Measurements from ENCODE around the gene MUC20. TPM values are rescaled to one million over a fixed set of nuclear protein-coding genes. Genes with fewer than 3 reads are reported as not detected.
"Not testable (repeated sequence)": the region's sequence is repeated elsewhere in the genome, so short reads cannot be mapped to it uniquely, and the experiment has no call there.

The MUC20 gene
- total and polyA plus RNA-seq, 3 donors from 2014 or later, result 10.3 to 16.2 (median 13.8) TPM

GRCh38 chr3:195717852-195718476 is 2.8 kb upstream of the MUC20 start:
- Histone ChIP-seq H3K27ac (no peak overlapping the region), H3K36me3 (ENCODE audit: low read depth, missing control alignments) (no peaks in the 10 kb centered on the region), H3K27me3 (no peaks in the 10 kb centered on the region), H3K4me3 (no peak overlapping the region), H3K4me1 (no peaks in the 10 kb centered on the region), H3K9me3 (no peaks in the 10 kb centered on the region)
- intact Hi-C loops (cut with DNase I; ENCODE audit: low total_unique reads), result no loop called here
- TF ChIP-seq POLR2A (IDR thresholded peaks at IDR 0.05), result no peak
- TF ChIP-seq, protein P1, sequence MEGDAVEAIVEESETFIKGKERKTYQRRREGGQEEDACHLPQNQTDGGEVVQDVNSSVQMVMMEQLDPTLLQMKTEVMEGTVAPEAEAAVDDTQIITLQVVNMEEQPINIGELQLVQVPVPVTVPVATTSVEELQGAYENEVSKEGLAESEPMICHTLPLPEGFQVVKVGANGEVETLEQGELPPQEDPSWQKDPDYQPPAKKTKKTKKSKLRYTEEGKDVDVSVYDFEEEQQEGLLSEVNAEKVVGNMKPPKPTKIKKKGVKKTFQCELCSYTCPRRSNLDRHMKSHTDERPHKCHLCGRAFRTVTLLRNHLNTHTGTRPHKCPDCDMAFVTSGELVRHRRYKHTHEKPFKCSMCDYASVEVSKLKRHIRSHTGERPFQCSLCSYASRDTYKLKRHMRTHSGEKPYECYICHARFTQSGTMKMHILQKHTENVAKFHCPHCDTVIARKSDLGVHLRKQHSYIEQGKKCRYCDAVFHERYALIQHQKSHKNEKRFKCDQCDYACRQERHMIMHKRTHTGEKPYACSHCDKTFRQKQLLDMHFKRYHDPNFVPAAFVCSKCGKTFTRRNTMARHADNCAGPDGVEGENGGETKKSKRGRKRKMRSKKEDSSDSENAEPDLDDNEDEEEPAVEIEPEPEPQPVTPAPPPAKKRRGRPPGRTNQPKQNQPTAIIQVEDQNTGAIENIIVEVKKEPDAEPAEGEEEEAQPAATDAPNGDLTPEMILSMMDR (IDR thresholded peaks at IDR 0.05), result no peak
- no peak for DNase-seq
- WGBS, 2 donors, result 71 to 77% methylated on average over 5 of the region's 5 CpGs

GRCh38 chr3:195718477-195718984 is 2.2 kb upstream of the MUC20 start:
- no peak overlapping the region for H3K4me3 ChIP-seq
- WGBS, 2 donors, result 65 to 77% methylated on average over 7 of the region's 7 CpGs

GRCh38 chr3:195719514-195720254 is 1.1 kb upstream of the MUC20 start:
- H3K4me1 ChIP-seq; DNase-seq; H3K36me3 ChIP-seq (ENCODE audit: low read depth, missing control alignments); H3K9me3 ChIP-seq; H3K27ac ChIP-seq; H3K27me3 ChIP-seq; intact Hi-C loops (cut with DNase I; ENCODE audit: low total_unique reads); H3K4me3 ChIP-seq: not testable (repeated sequence)
- 93 to 94% methylated on average over 16 of the region's 16 CpGs for whole genome bisulfite sequencing, 2 donors

More at GRCh38 chr3:195718477-195718984, 2.2 kb upstream of the MUC20 start:
- TF ChIP-seq, protein P1 (IDR thresholded peaks at IDR 0.05), result no peak
- no peak for TF ChIP-seq POLR2A (IDR thresholded peaks at IDR 0.05)
- no peaks in the 10 kb centered on the region for H3K27me3 ChIP-seq
- H3K27ac ChIP-seq, result no peak overlapping the region
- H3K36me3 ChIP-seq (ENCODE audit: low read depth, missing control alignments), result no peaks in the 10 kb centered on the region
- no peaks in the 10 kb centered on the region for H3K9me3 ChIP-seq
- intact Hi-C loops (cut with DNase I; ENCODE audit: low total_unique reads), result no loop called here
- no peaks in the 10 kb centered on the region for H3K4me1 ChIP-seq
- no peak for DNase-seq

DNA sequence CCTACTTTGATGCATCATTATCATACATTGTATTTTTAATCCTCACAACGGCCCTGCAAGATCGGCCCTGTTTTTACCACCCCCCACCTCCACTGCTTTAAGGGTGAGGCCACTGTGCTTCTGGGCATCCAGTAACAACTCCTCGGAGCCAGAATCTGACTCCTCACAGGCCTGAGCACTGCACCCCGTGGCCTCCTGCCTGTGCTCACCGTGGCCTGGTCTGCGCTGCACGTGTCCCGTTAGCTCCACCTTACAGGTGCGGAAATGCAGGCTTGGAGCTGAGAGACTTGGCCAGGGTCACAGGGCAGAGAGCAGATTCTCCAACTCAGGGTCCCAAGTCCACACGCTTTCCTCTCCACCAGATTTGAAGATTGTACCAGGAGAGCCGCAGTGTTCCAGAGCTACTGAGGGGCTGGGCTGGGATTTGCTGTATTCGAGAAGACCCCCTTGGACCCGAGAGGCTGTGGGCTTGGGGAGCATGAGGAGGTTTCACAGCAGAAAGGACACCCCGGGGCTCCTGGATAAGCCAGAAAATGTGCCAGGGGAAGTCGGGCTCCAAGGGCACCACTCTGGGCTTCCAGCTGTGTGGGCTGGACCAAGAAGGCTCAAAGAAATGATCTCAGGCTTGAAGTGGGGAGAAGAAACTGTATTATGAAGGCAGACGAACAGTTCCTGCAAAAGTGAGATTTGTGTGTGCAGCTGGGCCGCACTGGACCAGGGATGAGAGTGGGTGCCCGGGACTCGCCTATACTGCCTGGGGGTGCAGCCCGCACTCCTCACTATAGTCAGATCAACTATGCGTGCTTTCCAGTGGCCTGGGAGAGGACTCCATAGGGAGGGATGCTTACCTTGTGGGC is 1.6 kb downstream of the MUC20 start:
- H3K4me3 ChIP-seq; H3K27ac ChIP-seq; intact Hi-C loops (cut with DNase I; ENCODE audit: low total_unique reads); DNase-seq; H3K4me1 ChIP-seq; H3K9me3 ChIP-seq; H3K36me3 ChIP-seq (ENCODE audit: low read depth, missing control alignments); H3K27me3 ChIP-seq: not testable (repeated sequence)
- 76 to 80% methylated on average over 6 to 17 of the region's 21 CpGs for whole genome bisulfite sequencing, 2 donors

GRCh38 chr3:195722996-195723345 is 2.2 kb downstream of the MUC20 start:
- H3K4me3 ChIP-seq; H3K27me3 ChIP-seq; DNase-seq; H3K27ac ChIP-seq; H3K4me1 ChIP-seq; H3K36me3 ChIP-seq (ENCODE audit: low read depth, missing control alignments); intact Hi-C loops (cut with DNase I; ENCODE audit: low total_unique reads); H3K9me3 ChIP-seq: not testable (repeated sequence)
- WGBS, 2 donors, result 74 to 88% methylated on average over 7 of the region's 9 CpGs

DNA sequence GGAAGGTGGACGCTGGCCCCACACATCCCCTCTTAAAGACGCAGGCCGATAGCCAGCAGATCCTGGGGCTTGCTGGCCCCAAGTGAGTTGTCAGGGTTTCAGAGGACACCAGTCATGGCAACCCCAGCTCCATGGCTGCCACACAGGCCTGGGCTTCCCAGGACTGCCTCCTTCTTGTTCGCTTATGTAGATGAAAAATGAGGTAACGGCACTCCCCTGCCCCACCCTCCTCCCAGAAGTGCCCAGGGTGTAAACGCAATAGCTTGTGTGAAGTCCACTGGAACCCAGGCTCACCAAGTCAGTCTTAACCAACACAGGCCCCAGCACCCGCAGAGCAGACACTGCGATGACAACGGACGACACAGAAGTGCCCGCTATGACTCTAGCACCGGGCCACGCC is 3.6 kb downstream of the MUC20 start:
- H3K4me1 ChIP-seq; DNase-seq; H3K9me3 ChIP-seq; H3K4me3 ChIP-seq; intact Hi-C loops (cut with DNase I; ENCODE audit: low total_unique reads); H3K36me3 ChIP-seq (ENCODE audit: low read depth, missing control alignments); H3K27me3 ChIP-seq; H3K27ac ChIP-seq: not testable (repeated sequence)
- WGBS, 2 donors, result no CpG with 5 or more reads among the region's 13 CpGs

GRCh38 chr3:195725916-195726740 is 5.3 kb downstream of the MUC20 start:
- H3K4me3 ChIP-seq; DNase-seq; H3K36me3 ChIP-seq (ENCODE audit: low read depth, missing control alignments); H3K27me3 ChIP-seq; H3K27ac ChIP-seq; intact Hi-C loops (cut with DNase I; ENCODE audit: low total_unique reads); H3K9me3 ChIP-seq; H3K4me1 ChIP-seq: not testable (repeated sequence)
- WGBS, 2 donors, result 83 to 91% methylated on average over 18 to 28 of the region's 32 CpGs

Data from testis (tissue), 3 donors.